Esophagus (tissue), 2 donors: Measurements from ENCODE around the gene ATP9A. TPM values are rescaled to one million over a fixed set of nuclear protein-coding genes. Genes with fewer than 3 reads are reported as not detected.

Experiments used
- H3K27ac ChIP-seq, 2 donors: one replicate each; pipeline ENCODE4 v1.5.1; 2013; ENCODE audit warnings: low read depth in 2 of 2, mild to moderate bottlenecking in 2 of 2, inconsistent platforms in 1 of 2, low read length in 1 of 2, moderate library complexity in 1 of 2
- H3K27me3 ChIP-seq, 2 donors: one replicate each; pipeline ENCODE4 v1.6.1; 2013; ENCODE audit warnings: low read length in 2 of 2, control low read depth in 1 of 2, mild to moderate bottlenecking in 1 of 2; ENCODE audit not compliant: insufficient read depth in 2 of 2, control insufficient read depth in 1 of 2
- H3K36me3 ChIP-seq, 2 donors: one replicate each; pipeline ENCODE4 v1.6.1; 2013; ENCODE audit warnings: low read length in 1 of 2; ENCODE audit not compliant: control insufficient read depth in 2 of 2, insufficient read depth in 2 of 2
- H3K4me1 ChIP-seq, 2 donors: one replicate each; pipeline ENCODE4 v1.6.1; 2013; ENCODE audit warnings: low read length in 1 of 2; ENCODE audit not compliant: control insufficient read depth in 2 of 2, insufficient read depth in 2 of 2
- H3K4me3 ChIP-seq, 2 donors: one replicate each; pipeline ENCODE4 v1.5.1; 2013; ENCODE audit warnings: low read length in 2 of 2, mild to moderate bottlenecking in 2 of 2, low read depth in 1 of 2, moderate library complexity in 1 of 2
- H3K9me3 ChIP-seq, 2 donors: one replicate each; pipeline ENCODE4 v1.6.1; 2013; ENCODE audit warnings: mild to moderate bottlenecking in 2 of 2, low read depth in 1 of 2, low read length in 1 of 2, moderate library complexity in 1 of 2; ENCODE audit not compliant: control insufficient read depth in 2 of 2, insufficient read depth in 1 of 2
- WGBS, 2 donors: extraction: QIAGEN DNeasy Blood & Tissue Kit; methylation state at CpG; one replicate each; pipeline ENCODE4 v1.1.7; 2013; 5-methylcytosine and 5-hydroxymethylcytosine counted together
- polyA plus RNA-seq, 2 donors: library from polyadenylated mRNA; stranded (reverse); fragments of 200-250 nt; gene quantifications; one replicate each; pipeline ENCODE4 v1.2.3, GENCODE V29; 2013
- donor health status: healthy with polysubstance abuse.
- donor health status: Bipolar disorder and iron deficiency.

The ATP9A gene
- polyA plus RNA-seq, 2 donors: 5.0 to 7.5 TPM

GRCh38 chr20:51803148-51803854 is 35.1 kb upstream of the ATP9A start:
- 72 to 74% methylated on average over 4 of the region's 4 CpGs for WGBS, 2 donors
- H3K4me3 ChIP-seq: no peak overlapping the region
- H3K27me3 ChIP-seq: peaks cover 7 to 21% of the 10 kb centered on the region in 2 donors
- H3K36me3 ChIP-seq: no peaks in the 10 kb centered on the region
- H3K4me1 ChIP-seq: peaks cover 6 to 12% of the 10 kb centered on the region in 2 donors
- no peaks in the 10 kb centered on the region for H3K9me3 ChIP-seq
- no peak overlapping the region for H3K27ac ChIP-seq

GRCh38 chr20:51802170-51802751 is 34.1 kb upstream of the ATP9A start, which contains the start of gene SALL4:
Gene SALL4, minus strand, starts transcription at chr20:51802521. Its CDS starts 113 bp downstream, at chr20:51802408.
- Histone ChIP-seq H3K27ac (no peak within 1 kb of the TSS), H3K4me3 (peak within 1 kb of the TSS; percentile 41 to 50), H3K9me3 (no peaks in the 10 kb centered on the region), H3K4me1 (peaks cover 6 to 12% of the 10 kb centered on the region in 2 donors), H3K36me3 (no peaks in the 10 kb centered on the region), H3K27me3 (peaks cover 7 to 21% of the 10 kb centered on the region in 2 donors)
- 23% methylated on average over 36 to 44 of the region's 44 CpGs for WGBS, 2 donors

- Histone ChIP-seq H3K9me3 (no peaks in the 10 kb centered on the region), H3K4me3 (peak overlapping the region in 1 of 2 donors; percentile 50), H3K27ac (no peak overlapping the region), H3K4me1 (peaks cover 6 to 12% of the 10 kb centered on the region in 2 donors), H3K36me3 (no peaks in the 10 kb centered on the region), H3K27me3 (peaks cover 7 to 21% of the 10 kb centered on the region in 2 donors)
- WGBS, 2 donors: 4 to 13% methylated on average over 4 to 8 of the region's 8 CpGs
These were observed 33.6 kb upstream of the ATP9A start for GRCh38 chr20:51801823-51802123.

- Histone ChIP-seq H3K4me1 (peaks cover 6 to 12% of the 10 kb centered on the region in 2 donors), H3K27ac (no peak overlapping the region), H3K4me3 (peak overlapping the region; percentile 41 to 50), H3K9me3 (no peaks in the 10 kb centered on the region), H3K36me3 (no peaks in the 10 kb centered on the region), H3K27me3 (peaks cover 7 to 21% of the 10 kb centered on the region in 2 donors)
- WGBS, 2 donors: 1 to 2% methylated on average over 55 to 59 of the region's 59 CpGs
These were observed 33.1 kb upstream of the ATP9A start for GRCh38 chr20:51801122-51801822.

- H3K9me3 ChIP-seq: no peaks in the 10 kb centered on the region
- 1% methylated on average over 18 of the region's 18 CpGs for WGBS, 2 donors
- no peaks in the 10 kb centered on the region for H3K36me3 ChIP-seq
- H3K27ac ChIP-seq: no peak overlapping the region
- H3K27me3 ChIP-seq: peaks cover 7 to 21% of the 10 kb centered on the region in 2 donors
- H3K4me1 ChIP-seq: peaks cover 6 to 12% of the 10 kb centered on the region in 2 donors
- peak overlapping the region; percentile 41 to 50 for H3K4me3 ChIP-seq
These were observed 32.6 kb upstream of the ATP9A start for GRCh38 chr20:51800872-51801121.

GRCh38 chr20:51800060-51800871 is 32.1 kb upstream of the ATP9A start:
- 1% methylated on average over 43 to 44 of the region's 44 CpGs for WGBS, 2 donors
- H3K4me1 ChIP-seq: peaks cover 6 to 12% of the 10 kb centered on the region in 2 donors
- H3K27me3 ChIP-seq: peaks cover 7 to 21% of the 10 kb centered on the region in 2 donors
- peak overlapping the region; percentile 9 to 50 for H3K4me3 ChIP-seq
- H3K9me3 ChIP-seq: no peaks in the 10 kb centered on the region
- no peak overlapping the region for H3K27ac ChIP-seq
- H3K36me3 ChIP-seq: no peaks in the 10 kb centered on the region

GRCh38 chr20:51799401-51799860 is 31.2 kb upstream of the ATP9A start:
- Histone ChIP-seq H3K9me3 (no peaks in the 10 kb centered on the region), H3K4me1 (peaks cover 6 to 12% of the 10 kb centered on the region in 2 donors), H3K36me3 (no peaks in the 10 kb centered on the region), H3K27ac (no peak overlapping the region), H3K4me3 (no peak overlapping the region), H3K27me3 (peaks cover 7 to 21% of the 10 kb centered on the region in 2 donors)
- WGBS, 2 donors: 31 to 36% methylated on average over 10 of the region's 10 CpGs

GRCh38 chr20:51797357-51798025 is 29.3 kb upstream of the ATP9A start:
- 42 to 55% methylated on average over 3 of the region's 3 CpGs for WGBS, 2 donors

DNA sequence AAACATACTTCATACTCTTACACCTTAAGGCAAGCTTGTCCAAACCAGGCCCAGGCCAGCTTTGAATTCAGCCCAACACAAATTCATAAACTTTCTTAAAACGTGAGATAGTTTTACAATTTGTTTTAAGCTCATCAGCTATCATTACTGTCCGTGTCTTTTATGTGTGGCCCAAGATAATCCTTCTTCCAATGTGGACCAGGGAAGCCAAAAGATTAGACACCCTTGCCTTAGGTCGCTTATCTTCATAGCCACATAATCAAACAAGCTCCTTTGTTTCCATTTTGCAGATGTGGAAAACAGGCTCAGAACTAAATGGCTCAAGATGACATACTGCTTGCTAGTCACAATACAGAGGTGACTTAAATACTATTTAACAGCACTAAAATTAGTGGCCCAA is 28.1 kb upstream of the ATP9A start:
- no peaks in the 10 kb centered on the region for H3K9me3 ChIP-seq
- WGBS, 2 donors: 76 to 81% methylated on average over 3 of the region's 3 CpGs
- H3K4me1 ChIP-seq: peaks cover 6% of the 10 kb centered on the region in 2 donors
- H3K27me3 ChIP-seq: peaks cover 0 to 14% of the 10 kb centered on the region in 2 donors
- H3K27ac ChIP-seq: no peak overlapping the region
- H3K4me3 ChIP-seq: no peak overlapping the region
- H3K36me3 ChIP-seq: no peaks in the 10 kb centered on the region

More at GRCh38 chr20:51797357-51798025, 29.3 kb upstream of the ATP9A start:
- peaks cover 6 to 12% of the 10 kb centered on the region in 2 donors for H3K4me1 ChIP-seq
- no peak overlapping the region for H3K4me3 ChIP-seq
- peaks cover 4 to 21% of the 10 kb centered on the region in 2 donors for H3K27me3 ChIP-seq
- no peaks in the 10 kb centered on the region for H3K36me3 ChIP-seq
- no peaks in the 10 kb centered on the region for H3K9me3 ChIP-seq
- no peak overlapping the region for H3K27ac ChIP-seq
